Stimulated activated CD4-positive, alpha-beta T cell treated with anti-CD3 and anti-CD28 coated beads, Interleukin-1b, Interleukin-23, amount 100 ng/mL, for 24 hours (primary cell): ENCODE data around the gene TRIM24.
"Not testable (repeated sequence)": the region's sequence is repeated elsewhere in the genome, so short reads cannot be mapped to it uniquely, and the experiment has no call there.

Experiments
- DNase-seq, 4 experiments: peaks; one replicate each; pipeline ENCODE4 v3.0.0-alpha.2; 2020; ENCODE audit warnings: low read depth in 4 of 4, low spot score in 1 of 4

The TRIM24 gene

GRCh38 chr7:138525757-138526156 lies 65.7 kb downstream of the TRIM24 start:
- no peak for DNase-seq

GRCh38 chr7:138527746-138528223 lies 67.7 kb downstream of the TRIM24 start:
- no peak for DNase-seq

GRCh38 chr7:138536833-138537232 lies 76.8 kb downstream of the TRIM24 start:
- not testable (repeated sequence) for DNase-seq

- DNase-seq = no peak
These were observed 78.5 kb downstream of the TRIM24 start for GRCh38 chr7:138538518-138538917.

DNA sequence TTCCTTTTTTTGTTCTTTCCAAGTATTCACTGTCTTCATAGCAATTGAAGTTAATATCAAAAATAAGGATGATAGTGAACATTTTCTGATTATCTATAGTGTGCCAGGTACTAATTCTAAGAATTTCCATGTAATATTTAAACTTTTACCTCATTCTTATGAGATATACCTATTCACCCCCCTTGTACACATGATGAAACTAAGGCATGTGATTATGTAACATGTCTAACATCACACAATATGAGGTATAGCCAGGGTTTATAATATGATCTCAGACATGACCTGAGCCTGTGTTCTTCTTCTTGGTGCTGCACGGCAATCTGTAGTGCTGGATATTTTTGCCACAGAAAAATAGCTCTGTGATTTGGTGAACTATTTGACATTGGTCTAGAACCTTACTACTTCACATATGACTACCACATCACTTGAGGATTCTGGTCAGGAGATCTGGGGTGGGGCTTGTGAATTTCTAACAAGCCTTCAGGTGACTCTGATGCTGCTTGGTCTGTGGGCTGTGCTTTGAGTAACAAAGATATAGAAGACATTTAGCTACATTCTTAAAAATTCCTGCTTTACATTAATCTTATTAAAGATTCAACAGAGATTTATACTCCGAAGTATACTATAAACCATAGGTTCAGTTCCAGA lies 79.1 kb downstream of the TRIM24 start:
- DNase-seq = no peak

- DNase-seq = no peak
These were observed 82.1 kb downstream of the TRIM24 start for GRCh38 chr7:138542183-138542582.

GRCh38 chr7:138543739-138544138 lies 83.7 kb downstream of the TRIM24 start:
- DNase-seq = no peak

DNA sequence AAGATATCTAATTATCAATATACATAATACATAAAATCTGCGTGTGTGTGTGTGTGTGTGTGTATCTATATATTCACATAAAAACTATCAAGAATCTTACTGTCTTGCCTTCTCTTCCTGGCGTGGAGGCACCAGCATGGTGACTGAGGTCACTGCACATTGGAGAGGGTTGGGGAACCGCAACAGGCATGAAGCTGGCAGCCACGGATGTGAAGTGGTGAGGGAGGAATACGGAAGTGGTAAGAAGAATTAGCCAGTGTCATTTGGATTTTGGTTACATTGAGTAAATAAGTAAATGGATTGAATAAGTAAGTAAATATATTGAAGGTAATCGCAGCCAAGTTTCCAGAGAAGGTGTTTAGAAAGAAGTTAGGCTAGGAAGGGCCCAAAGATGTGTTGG lies 85.1 kb downstream of the TRIM24 start:
- no peak for DNase-seq

DNA sequence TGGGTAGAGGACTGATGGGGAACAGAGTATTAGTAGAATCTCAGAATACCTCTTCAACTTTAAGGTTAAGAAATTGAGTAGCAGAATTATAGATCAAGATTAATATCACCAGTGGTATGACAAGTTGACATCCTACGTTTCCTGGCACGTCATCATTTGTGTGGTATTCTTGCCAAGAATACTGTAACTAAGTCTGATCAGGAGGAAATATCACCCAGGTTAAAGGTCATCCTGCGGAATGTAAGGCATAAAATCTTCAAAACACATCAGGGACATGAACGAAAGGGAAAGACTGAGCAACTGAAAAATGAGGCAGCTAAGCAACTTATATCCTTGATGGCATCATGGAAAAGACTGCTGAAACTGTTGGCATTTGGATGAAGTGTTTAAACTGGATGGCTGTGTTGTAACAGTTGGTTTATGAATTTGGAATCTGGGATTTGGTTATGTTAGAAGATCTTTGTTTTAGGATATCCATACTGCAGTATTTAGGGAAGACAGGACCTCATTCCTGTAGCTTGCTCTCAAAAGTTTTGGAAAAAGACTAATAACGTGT lies 86.1 kb downstream of the TRIM24 start:
- no peak for DNase-seq

- DNase-seq = no peak
These were observed 86.8 kb downstream of the TRIM24 start for GRCh38 chr7:138546829-138547228.

GRCh38 chr7:138549082-138549481 lies 89.0 kb downstream of the TRIM24 start:
- no peak for DNase-seq

DNA sequence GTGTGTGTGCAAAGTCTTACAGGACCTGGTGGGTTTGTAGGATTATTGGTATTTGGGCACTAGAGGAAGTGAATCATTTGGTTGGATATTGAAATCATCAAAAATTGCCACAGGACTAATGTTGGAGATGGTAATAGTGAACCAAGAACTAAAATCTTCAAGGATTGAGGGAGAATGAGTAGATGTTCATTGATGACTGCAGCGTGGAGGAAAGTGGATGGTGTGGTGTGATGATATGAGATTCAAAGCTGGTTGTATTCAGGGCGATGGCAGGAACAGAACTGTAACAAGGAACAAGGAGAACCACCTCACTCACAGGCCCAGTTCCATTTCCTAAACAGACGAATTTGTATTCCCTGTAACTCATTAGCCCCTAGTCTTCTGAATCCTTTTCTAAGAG lies 90.3 kb downstream of the TRIM24 start:
- DNase-seq = no peak

- no peak for DNase-seq
These were observed 91.0 kb downstream of the TRIM24 start for GRCh38 chr7:138551102-138551501.

DNA sequence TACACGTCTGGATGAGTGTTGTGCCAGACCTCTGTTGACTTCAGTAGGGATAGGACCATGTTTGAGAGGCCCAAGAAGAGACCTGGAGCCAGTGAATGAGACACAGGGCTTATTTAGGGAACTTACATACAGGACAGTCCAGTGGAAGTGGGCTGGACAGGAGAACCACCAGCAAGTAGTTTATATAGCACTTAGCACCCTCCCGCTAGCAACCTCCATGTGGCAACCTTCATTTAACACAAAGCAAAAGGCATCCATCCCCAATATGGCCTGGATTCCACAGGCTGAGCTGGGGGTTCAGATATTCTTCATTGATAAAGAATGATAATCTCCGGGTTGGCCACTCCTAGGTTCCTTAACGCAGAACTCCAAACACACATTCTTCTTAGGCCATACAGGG lies 93.7 kb downstream of the TRIM24 start:
- no peak for DNase-seq

- DNase-seq = no peak
These were observed 94.6 kb downstream of the TRIM24 start for GRCh38 chr7:138554674-138555073.

- no peak for DNase-seq
These were observed 95.6 kb downstream of the TRIM24 start for GRCh38 chr7:138555684-138556083.

DNA sequence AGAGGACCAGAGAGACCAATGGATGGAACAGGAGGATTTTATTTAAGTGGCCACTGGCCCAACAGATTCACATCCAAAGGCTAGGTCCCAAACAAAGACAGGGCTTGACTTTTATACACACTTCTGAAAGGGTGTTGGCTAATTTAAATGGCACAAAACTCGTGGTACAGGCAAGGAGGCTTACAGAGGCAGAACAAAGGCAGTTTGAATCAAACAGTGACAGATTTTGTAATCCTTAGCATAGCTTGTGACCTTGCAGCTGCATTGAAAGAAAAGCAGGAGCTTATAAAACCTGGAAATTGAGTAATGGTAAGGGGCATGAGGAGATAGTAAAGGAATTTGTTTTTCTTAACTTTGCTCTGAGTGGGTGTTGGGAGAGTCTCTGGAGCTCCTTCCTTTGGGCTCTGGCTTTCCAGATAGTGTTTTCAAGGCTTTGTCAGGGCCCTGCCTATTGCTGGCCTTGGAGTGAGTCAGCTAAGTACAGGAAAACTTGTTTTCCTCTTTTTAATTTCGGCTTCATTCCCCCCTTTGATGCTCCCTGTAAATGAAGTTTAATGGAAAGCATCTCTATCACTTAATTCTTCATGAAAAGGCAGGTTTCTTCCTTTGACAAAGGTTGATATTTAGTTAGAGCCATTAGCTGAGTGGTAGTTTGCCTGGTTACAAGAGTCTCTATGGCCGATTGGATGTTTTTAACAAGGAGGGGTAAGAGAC lies 96.9 kb downstream of the TRIM24 start:
- no peak for DNase-seq

DNA sequence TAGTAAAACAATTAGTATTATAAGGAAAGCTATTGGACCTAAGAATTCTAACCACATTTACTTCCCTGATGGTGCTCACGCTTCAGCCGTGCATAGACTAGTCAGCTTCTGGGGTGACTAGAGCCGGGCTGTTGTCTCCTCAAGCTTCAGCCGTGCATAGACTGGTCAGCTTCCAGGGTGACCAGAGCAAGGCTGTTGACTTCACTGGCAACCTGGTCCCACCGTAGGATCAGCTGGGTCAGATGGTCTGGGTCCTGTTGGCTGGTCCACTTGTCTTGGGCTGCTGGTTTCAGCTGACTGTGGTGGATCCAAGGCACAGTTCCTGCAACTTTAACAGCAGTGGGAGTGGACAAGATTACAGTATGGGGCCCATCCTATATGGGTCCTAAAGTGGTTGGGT lies 99.4 kb downstream of the TRIM24 start:
- DNase-seq = no peak

- DNase-seq = no peak
These were observed 103.7 kb downstream of the TRIM24 start for GRCh38 chr7:138563808-138564207.

DNA sequence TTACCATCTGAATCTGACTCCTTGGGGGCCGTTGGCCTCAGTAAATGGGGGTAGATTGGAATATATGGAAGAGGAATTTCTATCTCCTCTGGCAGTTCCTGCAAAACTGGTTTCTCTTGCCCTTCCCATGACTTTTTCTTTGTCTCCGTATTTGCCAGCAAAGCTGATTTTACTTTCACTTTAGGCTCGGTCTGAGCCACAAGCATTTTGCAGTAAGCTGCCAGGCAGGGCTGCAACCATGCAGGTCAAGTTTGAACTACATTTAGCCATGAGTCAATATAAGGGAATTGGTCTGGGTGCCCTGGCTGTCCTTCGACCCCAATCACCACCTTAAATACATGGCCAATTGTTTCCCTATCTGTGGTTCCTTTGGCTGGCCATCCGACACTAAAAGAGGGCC lies 104.3 kb downstream of the TRIM24 start:
- DNase-seq = no peak

- no peak for DNase-seq
These were observed 105.0 kb downstream of the TRIM24 start for GRCh38 chr7:138565071-138565450.

DNA sequence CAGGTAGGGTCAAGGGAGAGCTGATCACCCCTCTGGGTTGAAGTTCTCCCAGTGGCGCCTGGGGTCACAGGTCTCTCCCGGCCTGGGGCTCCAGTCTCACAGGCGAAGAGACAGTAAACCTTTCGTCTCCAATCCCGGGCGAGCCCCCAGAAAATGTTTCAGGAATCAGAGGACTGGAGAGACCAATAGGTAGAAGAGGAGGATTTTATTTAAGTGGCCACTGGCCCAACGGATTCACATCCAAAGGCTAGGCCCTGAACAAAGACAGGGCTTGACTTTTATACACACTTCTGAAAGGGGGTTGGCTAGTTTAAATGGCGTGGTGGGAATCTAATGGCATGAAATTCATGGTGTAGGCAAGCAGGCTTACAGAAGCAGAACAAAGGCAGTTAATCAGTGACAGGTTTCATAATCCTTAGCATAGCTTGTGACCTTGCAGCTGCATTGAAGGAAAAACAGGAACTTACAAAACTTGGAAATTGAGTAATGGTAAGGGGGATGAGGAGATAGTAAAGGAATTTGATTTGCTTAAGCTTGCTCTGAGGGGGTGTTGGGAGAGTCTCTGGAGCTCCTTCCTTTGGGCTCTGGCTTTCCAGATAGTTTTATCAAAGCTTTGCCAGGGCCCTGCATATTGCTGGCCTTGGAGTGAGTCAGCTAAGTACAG lies 105.5 kb downstream of the TRIM24 start:
- no peak for DNase-seq
